Stimulated activated memory B cell treated with anti-CD40 and anti-IgM and Interleukin-4, amounts not matched to agents 10 μg/mL and 1 μg/mL and 100 μg/mL, for 72 hours (primary cell): ENCODE data around the gene EPS8L1.

ENCODE experiments used
- ATAC-seq: fragments of 150-1000 bp; cut with Tn5 transposase; 2 replicates; pipeline ENCODE4 v1.10.0; 2021
- H3K27ac Mint-ChIP-seq: one replicate; pipeline ENCODE4 v1.8.0; 2022; ENCODE audit warnings: mild to moderate bottlenecking, mixed read lengths
- H3K27me3 Mint-ChIP-seq: one replicate; pipeline ENCODE4 v1.8.0; 2022; ENCODE audit warnings: mixed read lengths
- H3K36me3 Mint-ChIP-seq: one replicate; pipeline ENCODE4 v1.8.0; 2022; ENCODE audit warnings: mixed read lengths
- H3K4me1 Mint-ChIP-seq: one replicate; pipeline ENCODE4 v1.8.0; 2022; ENCODE audit warnings: mixed read lengths
- H3K4me3 Mint-ChIP-seq: one replicate; pipeline ENCODE4 v1.8.0; 2022; ENCODE audit warnings: mild to moderate bottlenecking, moderate library complexity, mixed read lengths
- H3K9me3 Mint-ChIP-seq: one replicate; pipeline ENCODE4 v1.8.0; 2022; ENCODE audit warnings: mixed read lengths

The EPS8L1 gene

DNA sequence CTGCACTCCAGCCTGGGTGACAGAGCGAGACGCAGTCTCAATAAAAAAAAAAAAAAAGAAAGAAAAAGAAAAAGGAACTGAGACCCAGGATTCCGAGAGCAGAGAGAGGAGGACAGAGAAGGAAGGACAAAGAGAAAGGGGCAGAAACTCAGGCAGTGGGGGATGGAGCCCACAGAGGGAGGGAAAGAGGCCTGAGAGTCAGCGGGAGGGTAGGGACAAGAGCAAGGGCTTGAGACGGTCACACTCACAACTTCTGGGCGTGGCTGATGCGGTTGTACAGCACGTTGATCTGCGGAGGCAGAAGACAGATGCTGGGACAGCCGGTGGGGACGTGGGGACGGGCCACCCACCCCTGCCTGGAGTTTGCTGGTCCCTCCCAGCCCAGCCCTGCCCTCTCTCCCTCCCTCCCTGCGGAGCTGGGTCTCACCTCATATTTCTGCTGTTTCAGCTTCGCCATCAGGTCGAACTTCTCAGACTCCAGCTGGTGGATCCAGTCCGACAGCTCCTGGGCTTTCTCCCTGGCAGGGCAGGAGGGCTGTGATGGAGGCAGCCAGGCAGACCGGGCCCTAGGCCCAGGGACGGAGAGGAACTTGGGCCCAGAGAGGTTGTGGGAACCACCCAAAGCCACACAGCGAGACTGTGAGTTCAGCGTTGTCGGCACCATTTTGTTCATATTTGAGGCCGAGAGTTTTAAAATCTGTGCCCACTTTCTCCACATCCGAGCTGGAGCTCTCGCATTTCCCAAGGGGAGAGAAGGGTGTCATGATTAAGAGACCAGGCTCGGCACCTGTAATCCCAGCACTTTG, 58.2 kb downstream of the EPS8L1 start:
- H3K27me3 Mint-ChIP-seq, result peaks cover 69% of the 10 kb centered on the region
- peak; percentile 74 for ATAC-seq
- no peaks in the 10 kb centered on the region for H3K9me3 Mint-ChIP-seq
- H3K4me1 Mint-ChIP-seq, result peaks cover 16% of the 10 kb centered on the region
- no peaks in the 10 kb centered on the region for H3K36me3 Mint-ChIP-seq
- peak overlapping the region; percentile 35 for H3K4me3 Mint-ChIP-seq
- H3K27ac Mint-ChIP-seq, result no peak overlapping the region

DNA sequence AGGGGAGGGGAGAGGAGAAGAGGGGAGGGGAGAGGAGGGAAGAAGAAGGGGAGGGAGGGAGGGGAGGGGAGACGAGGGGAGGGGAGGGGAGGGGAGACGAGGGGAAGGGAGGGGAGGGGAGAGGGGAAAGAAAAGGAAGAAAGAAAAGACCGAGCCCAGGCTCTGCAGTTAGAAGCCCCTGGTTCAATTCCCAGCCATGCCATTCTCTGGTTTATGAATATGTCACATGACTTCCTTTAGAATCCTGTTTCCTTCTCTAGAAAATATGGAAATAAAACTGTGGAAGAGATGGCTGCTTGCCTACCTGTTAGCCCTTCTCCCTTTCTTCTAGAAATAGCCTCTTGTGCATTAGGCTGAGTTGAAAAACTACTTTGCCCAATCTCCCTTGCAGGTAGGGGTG, 59.1 kb downstream of the EPS8L1 start:
- Mint-ChIP-seq H3K27ac (no peak overlapping the region), H3K4me3 (no peak overlapping the region), H3K4me1 (peaks cover 16% of the 10 kb centered on the region), H3K27me3 (peaks cover 70% of the 10 kb centered on the region), H3K36me3 (no peaks in the 10 kb centered on the region), H3K9me3 (no peaks in the 10 kb centered on the region)
- no peak for ATAC-seq

- ATAC-seq, result no peak
- no peaks in the 10 kb centered on the region for H3K9me3 Mint-ChIP-seq
- no peak overlapping the region for H3K27ac Mint-ChIP-seq
- H3K4me3 Mint-ChIP-seq, result no peak overlapping the region
- H3K27me3 Mint-ChIP-seq, result peaks cover 82% of the 10 kb centered on the region
- no peaks in the 10 kb centered on the region for H3K36me3 Mint-ChIP-seq
- peaks cover 23% of the 10 kb centered on the region for H3K4me1 Mint-ChIP-seq
These were observed 60.9 kb downstream of the EPS8L1 start for GRCh38 chr19:55136399-55137102.
